Osteoblast (primary cell): ENCODE results near the gene WRNIP1. TPM values are rescaled to one million over a fixed set of nuclear protein-coding genes. Genes with fewer than 3 reads are reported as not detected.
A peak's percentile ranks its signal among the peaks of the same experiment; 100 is the strongest.

Source experiments
- DNase-seq: peaks from one replicate; pipeline ENCODE4 v3.0.0; 2011; ENCODE audit warnings: low spot score, mixed read lengths; ENCODE audit not compliant: insufficient read length; ENCODE audit errors: missing footprints
- H2AFZ ChIP-seq: 2 replicates; pipeline ENCODE4 v1.6.0; 2011; ENCODE audit warnings: mild to moderate bottlenecking, low read length
- H3K27ac ChIP-seq: 2 replicates; pipeline ENCODE4 v1.5.1; 2011; ENCODE audit warnings: mild to moderate bottlenecking, low read depth, low read length, moderate library complexity
- H3K27me3 ChIP-seq: 2 replicates; pipeline ENCODE4 v1.6.0; 2012; ENCODE audit warnings: mild to moderate bottlenecking, control low read depth, inconsistent platforms, low read length, moderate library complexity; ENCODE audit not compliant: insufficient read depth
- H3K36me3 ChIP-seq: 2 replicates; pipeline ENCODE4 v1.5.1; 2011; ENCODE audit warnings: mild to moderate bottlenecking, low read length, control low read depth, moderate library complexity; ENCODE audit not compliant: insufficient read depth
- H3K4me1 ChIP-seq: 2 replicates; pipeline ENCODE4 v1.5.1; 2011; ENCODE audit warnings: mild to moderate bottlenecking, low read length, control low read depth, moderate library complexity; ENCODE audit not compliant: insufficient read depth
- H3K4me2 ChIP-seq: 2 replicates; pipeline ENCODE4 v1.6.0; 2011; ENCODE audit warnings: mild to moderate bottlenecking, low read length; ENCODE audit not compliant: insufficient read depth
- H3K4me3 ChIP-seq: fragments of 200-600 bp; sonication (generic); 3 replicates; pipeline ENCODE4 v1.5.1; 2012; ENCODE audit warnings: mild to moderate bottlenecking, low read length, inconsistent platforms; ENCODE audit not compliant: insufficient read depth
- H3K79me2 ChIP-seq: 2 replicates; pipeline ENCODE4 v1.6.0; 2012; ENCODE audit warnings: mild to moderate bottlenecking, low read length, control low read depth, inconsistent platforms; ENCODE audit not compliant: insufficient read depth
- H3K9me3 ChIP-seq: 2 replicates; pipeline ENCODE4 v1.5.1; 2011; ENCODE audit warnings: low read depth, low read length, control low read depth
- H4K20me1 ChIP-seq: 2 replicates; pipeline ENCODE4 v1.6.0; 2012; ENCODE audit warnings: mild to moderate bottlenecking, low read length, control low read depth; ENCODE audit not compliant: insufficient read depth
- CTCF ChIP-seq: IDR thresholded peaks from 2 replicates; pipeline ENCODE4 v1.5.1; 2011; ENCODE audit warnings: mild to moderate bottlenecking, low read depth, low read length, moderate library complexity; ENCODE audit errors: extremely low read depth
- total RNA-seq: library from RNA; depleted of rRNA; stranded (reverse); fragments of >200 nt; gene quantifications from 2 replicates; pipeline ENCODE4 v1.2.3, GENCODE V29; 2012

The WRNIP1 gene
- total RNA-seq, 1 donor, result 25.3 TPM

- peak; percentile 81 for DNase-seq
- Histone ChIP-seq H3K4me2 (no peak overlapping the region), H3K4me1 (peaks cover 5% of the 10 kb centered on the region), H2AFZ (no peak overlapping the region), H3K36me3 (no peaks in the 10 kb centered on the region), H3K27ac (no peak overlapping the region), H3K4me3 (no peak overlapping the region), H3K27me3 (no peaks in the 10 kb centered on the region), H3K9me3 (no peaks in the 10 kb centered on the region), H4K20me1 (no peaks in the 10 kb centered on the region), H3K79me2 (no peaks in the 10 kb centered on the region)
- TF ChIP-seq CTCF, result no peak
These were observed 23.4 kb upstream of the WRNIP1 start for GRCh38 chr6:2741756-2742155.

GRCh38 chr6:2743280-2744208, 21.6 kb upstream of the WRNIP1 start:
- Histone ChIP-seq H2AFZ (no peak overlapping the region), H3K4me2 (no peak overlapping the region), H3K36me3 (no peaks in the 10 kb centered on the region), H3K9me3 (no peaks in the 10 kb centered on the region), H3K4me1 (peaks cover 5% of the 10 kb centered on the region), H4K20me1 (no peaks in the 10 kb centered on the region), H3K4me3 (no peak overlapping the region), H3K27me3 (no peaks in the 10 kb centered on the region), H3K79me2 (no peaks in the 10 kb centered on the region), H3K27ac (no peak overlapping the region)
- TF ChIP-seq CTCF, result no peak
- DNase-seq, result no peak

GRCh38 chr6:2744209-2744771, 20.9 kb upstream of the WRNIP1 start:
- Histone ChIP-seq H4K20me1 (no peaks in the 10 kb centered on the region), H3K4me3 (no peak overlapping the region), H3K79me2 (no peaks in the 10 kb centered on the region), H3K4me2 (no peak overlapping the region), H3K36me3 (no peaks in the 10 kb centered on the region), H3K9me3 (no peaks in the 10 kb centered on the region), H2AFZ (no peak overlapping the region), H3K27ac (no peak overlapping the region), H3K4me1 (peaks cover 5% of the 10 kb centered on the region), H3K27me3 (no peaks in the 10 kb centered on the region)
- TF ChIP-seq CTCF, result peak; percentile 56
- DNase-seq, result no peak

GRCh38 chr6:2744778-2745177, 20.4 kb upstream of the WRNIP1 start:
- no peak overlapping the region for H3K4me3 ChIP-seq
- no peak overlapping the region for H3K27ac ChIP-seq
- no peak for DNase-seq
- H4K20me1 ChIP-seq, result no peaks in the 10 kb centered on the region
- no peaks in the 10 kb centered on the region for H3K9me3 ChIP-seq
- H3K27me3 ChIP-seq, result no peaks in the 10 kb centered on the region
- H3K79me2 ChIP-seq, result no peaks in the 10 kb centered on the region
- no peaks in the 10 kb centered on the region for H3K36me3 ChIP-seq
- H3K4me1 ChIP-seq, result peaks cover 8% of the 10 kb centered on the region
- H3K4me2 ChIP-seq, result no peak overlapping the region
- TF ChIP-seq CTCF, result no peak
- H2AFZ ChIP-seq, result no peak overlapping the region
